ENCODE results near the gene SF1.

Gene SF1

GRCh38 chr11:64777449-64778222 is 706 bp downstream of the SF1 start:
- no peak for DNase-seq

GRCh38 chr11:64776875-64777274 is 1.5 kb downstream of the SF1 start:
- DNase-seq: no peak

GRCh38 chr11:64776425-64776824 is 1.9 kb downstream of the SF1 start:
- no peak for DNase-seq

- no peak for DNase-seq
These were observed 4.2 kb downstream of the SF1 start for GRCh38 chr11:64774144-64774543.

- no peak for DNase-seq
These were observed 5.9 kb downstream of the SF1 start for GRCh38 chr11:64772303-64773018.

GRCh38 chr11:64771861-64772260 is 6.5 kb downstream of the SF1 start:
- DNase-seq: no peak

- DNase-seq: no peak
These were observed 8.2 kb downstream of the SF1 start for GRCh38 chr11:64770120-64770519.

- DNase-seq: no peak
These were observed 9.1 kb downstream of the SF1 start for GRCh38 chr11:64769283-64769682.

- no peak for DNase-seq
These were observed 10.0 kb downstream of the SF1 start for GRCh38 chr11:64768300-64768694.

- DNase-seq: no peak
These were observed 10.7 kb downstream of the SF1 start for GRCh38 chr11:64767344-64768299.

GRCh38 chr11:64766881-64767280 is 11.5 kb downstream of the SF1 start:
- no peak for DNase-seq

GRCh38 chr11:64765851-64766665 is 12.3 kb downstream of the SF1 start:
- DNase-seq: no peak

- no peak for DNase-seq
These were observed 13.0 kb downstream of the SF1 start for GRCh38 chr11:64765291-64765850.

- DNase-seq: no peak
These were observed 13.6 kb downstream of the SF1 start for GRCh38 chr11:64764753-64765152.

GRCh38 chr11:64764040-64764611 is 14.2 kb downstream of the SF1 start:
- DNase-seq: no peak

GRCh38 chr11:64763526-64764039 is 14.8 kb downstream of the SF1 start:
- DNase-seq: no peak

GRCh38 chr11:64762674-64763525 is 15.4 kb downstream of the SF1 start:
- no peak for DNase-seq

GRCh38 chr11:64762277-64762673 is 16.1 kb downstream of the SF1 start:
- no peak for DNase-seq

GRCh38 chr11:64760759-64761420 is 17.5 kb downstream of the SF1 start:
- no peak for DNase-seq

All from GOT3 (cell line).